Cerebellar cortex (tissue), 1 donor: ENCODE results near the gene FAM229B.

Experiments
- DNase-seq: peaks from one replicate; pipeline ENCODE4 v3.0.0-alpha.2; 2015; ENCODE audit warnings: low spot score

FAM229B gene

GRCh38 chr6:112144145-112144926 lies 56.9 kb downstream of the FAM229B start:
- peak; percentile 75 for DNase-seq

GRCh38 chr6:112145080-112145573 lies 57.7 kb downstream of the FAM229B start:
- peak; percentile 45 for DNase-seq

DNA sequence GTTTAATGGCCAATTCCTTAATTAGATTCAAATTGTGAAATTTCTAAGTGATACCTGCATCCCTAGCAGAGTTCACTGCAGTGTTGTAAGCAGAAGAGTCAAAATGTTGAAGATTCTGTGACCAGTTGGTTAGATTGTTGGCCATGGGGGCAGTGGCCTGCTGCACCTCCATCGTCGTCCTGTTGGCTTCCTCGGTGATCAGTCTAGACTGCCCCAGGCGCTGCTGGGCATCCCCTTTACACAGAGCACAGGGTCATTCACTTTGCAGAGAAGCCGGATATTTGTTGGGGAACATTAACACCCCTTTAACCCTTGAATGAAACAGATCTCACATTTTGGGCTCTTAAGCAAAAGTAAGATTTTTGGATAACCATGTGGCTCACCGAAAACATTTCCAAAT lies 60.7 kb downstream of the FAM229B start:
- no peak for DNase-seq

DNA sequence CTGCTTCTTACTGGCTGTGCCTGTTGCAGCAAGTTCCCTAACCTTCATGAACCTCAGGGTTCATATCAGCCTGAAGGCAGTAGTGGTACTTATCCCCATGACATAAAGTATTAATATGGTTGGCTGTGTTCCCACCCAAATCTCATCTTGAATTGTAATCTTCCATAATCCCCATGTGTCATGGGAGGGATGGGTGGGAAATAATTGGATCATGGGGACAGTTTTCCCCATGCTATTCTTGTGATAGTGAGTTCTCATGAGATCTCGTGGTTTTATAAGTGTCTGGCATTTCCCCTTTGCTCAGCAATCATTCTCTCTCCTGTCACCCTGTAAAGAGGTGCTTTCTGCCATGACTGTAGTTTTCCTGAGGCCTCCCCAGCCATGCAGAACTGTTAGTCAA lies 61.8 kb downstream of the FAM229B start:
- no peak for DNase-seq

DNA sequence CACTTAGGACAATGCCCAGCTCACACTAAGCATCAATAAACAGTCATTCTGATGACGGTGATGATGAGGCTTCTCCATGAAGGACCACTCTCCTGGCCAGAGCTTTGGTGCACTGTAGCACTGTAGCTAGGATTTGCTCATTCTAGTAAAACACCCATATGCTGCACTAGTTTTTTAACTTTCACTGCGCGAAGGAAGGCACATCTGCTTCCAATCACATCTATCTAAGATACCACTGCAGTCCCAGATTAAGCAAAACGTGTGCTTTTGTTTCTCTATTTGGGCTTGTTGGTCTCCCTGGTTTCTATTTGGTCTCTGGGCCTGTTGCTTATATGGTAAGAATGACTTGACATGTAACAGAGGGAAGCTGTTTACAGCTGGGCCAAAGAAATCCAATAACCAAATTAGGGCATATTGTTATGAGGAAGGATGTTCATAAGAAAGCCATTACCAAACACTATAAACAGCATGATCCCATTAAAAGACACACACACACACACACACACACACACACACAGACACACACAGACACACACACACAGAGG lies 62.4 kb downstream of the FAM229B start:
- DNase-seq = no peak

GRCh38 chr6:112150363-112150762 lies 63.0 kb downstream of the FAM229B start:
- no peak for DNase-seq
